Tibial artery (tissue), 4 donors: ENCODE measurements around the gene OLFML2B.
"Not testable (repeated sequence)": the region's sequence is repeated elsewhere in the genome, so short reads cannot be mapped to it uniquely, and the experiment has no call there.

ENCODE experiments used
- DNase-seq, 2 donors: peaks; one replicate each; pipeline ENCODE4 v3.0.0-alpha.2; 2019
- H3K27ac ChIP-seq, 2 donors: fragments of 200-600 bp; sonication (generic) in 1 of 2; 1 replicate in 1 of 2; 2 replicates in 1 of 2; pipeline ENCODE4 v1.5.1; 2018 to 2019; ENCODE audit warnings: mild to moderate bottlenecking in 1 of 2
- H3K27me3 ChIP-seq, 2 donors: fragments of 200-600 bp; sonication (generic) in 1 of 2; one replicate each; pipeline versions ENCODE4 v1.5.1 to v1.6.0; 2016 to 2019
- H3K36me3 ChIP-seq, 3 donors: fragments of 200-600 bp; sonication (generic) in 2 of 3; one replicate each; pipeline ENCODE4 v1.5.1; 2016 to 2019; ENCODE audit warnings: mild to moderate bottlenecking in 2 of 3
- H3K4me1 ChIP-seq, 4 donors: fragments of 200-600 bp; sonication (generic) in 2 of 4; 1 replicate in 3 of 4; 2 replicates in 1 of 4; pipeline ENCODE4 v1.5.1; 2016 to 2019
- H3K4me3 ChIP-seq, 2 donors: fragments of 200-600 bp; sonication (generic) in 1 of 2; 1 replicate in 1 of 2; 2 replicates in 1 of 2; pipeline ENCODE4 v1.5.1; 2018 to 2019; ENCODE audit warnings: mild to moderate bottlenecking in 2 of 2
- H3K9me3 ChIP-seq, 3 donors: fragments of 200-600 bp; sonication (generic) in 1 of 3; one replicate each; pipeline ENCODE4 v1.5.1; 2016 to 2019
- intact Hi-C: fragments of 100-400 bp; cut with DNase I; formaldehyde crosslinking; loops from one replicate; pipeline ENCODE4 v1.15.0; 2023; ENCODE audit warnings: low total_unique reads
- TF ChIP-seq, protein P1 (sequence below), 2 experiments: fragments of 200-600 bp in 1 of 2; fragments of 450-650 bp in 1 of 2; IDR thresholded peaks; one replicate each; pipeline ENCODE4 v1.5.1; 2017 to 2019; ENCODE audit warnings: antibody characterized with exemption in 2 of 2, mild to moderate bottlenecking in 1 of 2, moderate library complexity in 1 of 2

The OLFML2B gene

DNA sequence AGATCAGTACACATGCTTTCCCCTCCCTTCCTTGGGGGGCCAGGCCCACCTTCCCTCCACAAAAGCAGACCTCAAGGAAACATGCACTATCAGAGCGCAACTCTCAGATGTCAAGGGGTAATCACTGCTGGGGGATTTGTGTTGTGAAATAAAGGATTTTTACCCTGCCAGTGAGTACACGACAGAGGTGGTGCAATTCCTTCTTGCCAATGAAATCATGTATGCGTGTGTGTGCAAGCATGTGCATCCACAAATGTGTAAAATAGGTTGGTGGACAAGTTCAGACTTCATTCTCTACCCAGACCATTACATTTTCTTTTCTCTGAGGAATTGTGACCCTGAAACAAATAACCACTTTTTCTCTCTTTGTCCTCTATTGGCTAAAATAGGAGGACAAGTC lies 36.1 kb upstream of the OLFML2B start:
- intact Hi-C loops, result loop anchor here (5.0 kb wide), 2 partner anchors 218 to 333 kb away; no protein-coding TSS in a partner anchor
- DNase-seq, result no peak
- Histone ChIP-seq H3K27ac (no peak overlapping the region), H3K4me3 (no peak overlapping the region), H3K36me3 (no peaks in the 10 kb centered on the region), H3K9me3 (no peaks in the 10 kb centered on the region), H3K4me1 (peaks cover 0 to 3% (median 0%) of the 10 kb centered on the region in 4 donors), H3K27me3 (peaks cover 0 to 22% of the 10 kb centered on the region in 2 donors)
- TF ChIP-seq, protein P1, sequence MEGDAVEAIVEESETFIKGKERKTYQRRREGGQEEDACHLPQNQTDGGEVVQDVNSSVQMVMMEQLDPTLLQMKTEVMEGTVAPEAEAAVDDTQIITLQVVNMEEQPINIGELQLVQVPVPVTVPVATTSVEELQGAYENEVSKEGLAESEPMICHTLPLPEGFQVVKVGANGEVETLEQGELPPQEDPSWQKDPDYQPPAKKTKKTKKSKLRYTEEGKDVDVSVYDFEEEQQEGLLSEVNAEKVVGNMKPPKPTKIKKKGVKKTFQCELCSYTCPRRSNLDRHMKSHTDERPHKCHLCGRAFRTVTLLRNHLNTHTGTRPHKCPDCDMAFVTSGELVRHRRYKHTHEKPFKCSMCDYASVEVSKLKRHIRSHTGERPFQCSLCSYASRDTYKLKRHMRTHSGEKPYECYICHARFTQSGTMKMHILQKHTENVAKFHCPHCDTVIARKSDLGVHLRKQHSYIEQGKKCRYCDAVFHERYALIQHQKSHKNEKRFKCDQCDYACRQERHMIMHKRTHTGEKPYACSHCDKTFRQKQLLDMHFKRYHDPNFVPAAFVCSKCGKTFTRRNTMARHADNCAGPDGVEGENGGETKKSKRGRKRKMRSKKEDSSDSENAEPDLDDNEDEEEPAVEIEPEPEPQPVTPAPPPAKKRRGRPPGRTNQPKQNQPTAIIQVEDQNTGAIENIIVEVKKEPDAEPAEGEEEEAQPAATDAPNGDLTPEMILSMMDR (IDR thresholded peaks at IDR 0.05), result no peak

DNA sequence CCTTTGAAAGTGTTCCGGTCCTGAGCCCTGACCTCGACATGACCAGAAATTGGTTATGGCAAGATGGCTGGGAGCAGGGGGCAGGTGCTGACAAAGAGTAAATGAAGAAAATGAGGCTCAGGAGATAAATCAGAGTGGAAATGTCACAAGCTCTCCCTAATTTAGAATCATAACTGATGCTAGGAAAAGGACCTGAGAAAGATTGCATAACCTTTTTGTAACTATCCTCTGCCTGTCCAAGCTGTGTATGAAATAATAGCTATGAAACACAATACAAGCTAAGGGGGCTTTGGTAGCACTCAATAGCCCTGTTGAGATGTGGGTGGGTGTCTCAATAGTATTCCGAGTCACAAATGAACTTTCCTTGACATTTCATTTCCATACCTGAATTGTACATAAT lies 32.9 kb upstream of the OLFML2B start:
- DNase-seq, result no peak
- H3K4me3 ChIP-seq, result no peak overlapping the region
- peaks cover 0 to 12% of the 10 kb centered on the region in 2 donors for H3K27me3 ChIP-seq
- H3K36me3 ChIP-seq, result no peaks in the 10 kb centered on the region
- H3K9me3 ChIP-seq, result no peaks in the 10 kb centered on the region
- TF ChIP-seq, protein P1 (IDR thresholded peaks at IDR 0.05), result no peak
- intact Hi-C loops, result loop anchor here (5.0 kb wide), 2 partner anchors 221 to 336 kb away; no protein-coding TSS in a partner anchor
- H3K27ac ChIP-seq, result no peak overlapping the region
- H3K4me1 ChIP-seq, result peaks cover 0 to 3% (median 0%) of the 10 kb centered on the region in 4 donors

DNA sequence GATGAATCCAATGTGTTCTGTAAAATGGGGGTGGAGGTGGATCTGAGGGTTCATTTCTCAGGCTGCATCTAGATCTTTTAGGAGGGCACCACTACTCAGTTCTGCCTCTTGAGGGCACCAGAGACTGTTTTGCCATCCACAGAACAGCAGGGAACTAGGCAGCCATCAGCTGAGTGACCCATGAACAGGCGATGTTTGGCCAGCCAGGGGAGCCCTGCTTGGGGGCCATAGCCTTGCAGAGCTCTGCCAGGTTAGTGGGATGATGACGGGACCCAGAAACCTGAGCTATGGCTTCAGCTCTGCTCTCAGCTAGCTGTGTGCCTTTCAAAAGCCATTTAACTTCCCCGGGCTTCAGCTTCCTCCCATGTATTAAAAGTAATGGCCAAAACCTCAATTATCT lies 32.4 kb upstream of the OLFML2B start:
- Histone ChIP-seq H3K4me1 (peaks cover 0 to 3% (median 0%) of the 10 kb centered on the region in 4 donors), H3K36me3 (no peaks in the 10 kb centered on the region), H3K4me3 (no peak overlapping the region), H3K27me3 (peaks cover 0 to 12% of the 10 kb centered on the region in 2 donors), H3K27ac (no peak overlapping the region), H3K9me3 (no peaks in the 10 kb centered on the region)
- DNase-seq, result peak; percentile 53 to 68
- intact Hi-C loops, result loop anchor here (5.0 kb wide), 2 partner anchors 221 to 336 kb away; no protein-coding TSS in a partner anchor
- TF ChIP-seq, protein P1 (IDR thresholded peaks at IDR 0.05), result peak; percentile 82 to 97

DNA sequence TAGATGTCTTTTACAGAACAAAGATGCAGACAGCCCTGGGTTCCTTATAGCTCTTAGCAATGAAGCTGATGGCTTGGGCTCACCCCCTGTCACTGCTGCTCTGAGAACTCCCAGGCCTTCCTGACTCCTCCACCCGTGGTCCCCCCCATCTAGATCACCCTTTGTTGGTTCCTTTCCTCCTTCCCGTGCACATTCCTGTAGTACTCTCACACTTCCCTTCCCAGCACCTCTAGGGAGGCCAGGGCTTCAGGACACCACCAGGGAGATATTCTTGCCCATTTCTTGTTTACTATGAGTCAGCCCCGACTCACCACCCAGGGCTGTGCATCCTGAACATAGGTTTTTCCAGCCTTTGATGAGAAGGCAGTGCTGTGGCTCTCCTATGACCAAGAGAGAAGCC lies 31.4 kb upstream of the OLFML2B start:
- peaks cover 0 to 7% of the 10 kb centered on the region in 2 donors for H3K27me3 ChIP-seq
- H3K4me3 ChIP-seq, result no peak overlapping the region
- TF ChIP-seq, protein P1 (IDR thresholded peaks at IDR 0.05), result no peak
- H3K36me3 ChIP-seq, result no peaks in the 10 kb centered on the region
- no peak overlapping the region for H3K27ac ChIP-seq
- peaks cover 0 to 3% (median 0%) of the 10 kb centered on the region in 4 donors for H3K4me1 ChIP-seq
- DNase-seq, result no peak
- no peaks in the 10 kb centered on the region for H3K9me3 ChIP-seq
- intact Hi-C loops, result loop anchor here (5.0 kb wide), 2 partner anchors 222 to 337 kb away; no protein-coding TSS in a partner anchor

DNA sequence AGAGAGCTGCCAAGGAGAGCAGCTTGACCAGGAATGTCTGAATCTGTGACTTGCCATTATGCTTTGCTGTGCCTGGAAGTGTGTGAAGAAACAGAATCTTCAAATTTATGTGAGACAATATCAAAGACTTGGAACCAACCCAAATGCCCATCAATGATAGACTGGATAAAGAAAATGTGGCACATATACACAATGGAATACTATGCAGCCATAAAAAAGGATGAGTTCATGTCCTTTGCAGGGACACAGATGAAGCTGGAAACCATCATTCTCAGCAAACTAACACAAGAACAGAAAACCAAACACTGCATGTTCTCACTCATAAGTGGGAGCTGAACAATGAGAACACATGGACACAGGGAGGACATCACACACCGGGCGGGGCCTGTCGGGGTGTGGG lies 30.3 kb upstream of the OLFML2B start:
- H3K27ac ChIP-seq, DNase-seq, H3K4me3 ChIP-seq, H3K9me3 ChIP-seq, intact Hi-C loops, H3K36me3 ChIP-seq, H3K4me1 ChIP-seq, H3K27me3 ChIP-seq: not testable (repeated sequence)

DNA sequence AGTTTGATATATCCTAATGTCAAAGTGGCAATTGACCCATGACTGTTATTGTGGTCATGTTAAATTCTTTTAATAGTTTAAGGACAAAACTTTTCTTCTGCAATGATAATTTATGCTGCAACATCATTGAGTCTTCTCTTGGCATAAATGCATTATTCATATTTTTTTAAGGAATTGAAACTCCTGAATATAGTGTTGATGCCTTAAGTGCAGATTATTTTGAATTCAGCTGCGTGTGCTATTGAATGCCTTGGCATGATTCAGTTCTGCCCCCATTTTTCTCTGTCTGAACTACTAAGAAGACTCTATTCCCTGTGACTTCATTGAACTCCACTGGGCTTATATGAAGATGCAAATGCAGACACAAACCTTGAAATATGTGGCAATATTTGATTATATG lies 23.3 kb upstream of the OLFML2B start:
- no peaks in the 10 kb centered on the region for H3K9me3 ChIP-seq
- intact Hi-C loops, result no loop called here
- no peak overlapping the region for H3K27ac ChIP-seq
- TF ChIP-seq, protein P1 (IDR thresholded peaks at IDR 0.05), result no peak
- no peaks in the 10 kb centered on the region for H3K27me3 ChIP-seq
- no peaks in the 10 kb centered on the region for H3K4me1 ChIP-seq
- H3K36me3 ChIP-seq, result no peaks in the 10 kb centered on the region
- DNase-seq, result no peak
- H3K4me3 ChIP-seq, result no peak overlapping the region
